ENCODE data around the gene VMP1. TPM values are rescaled to one million over a fixed set of nuclear protein-coding genes. Genes with fewer than 3 reads are reported as not detected.
A peak's percentile ranks its signal among the peaks of the same experiment; 100 is the strongest.

VMP1 gene
- polyA plus RNA-seq, 1 experiment, result 105 TPM

DNA sequence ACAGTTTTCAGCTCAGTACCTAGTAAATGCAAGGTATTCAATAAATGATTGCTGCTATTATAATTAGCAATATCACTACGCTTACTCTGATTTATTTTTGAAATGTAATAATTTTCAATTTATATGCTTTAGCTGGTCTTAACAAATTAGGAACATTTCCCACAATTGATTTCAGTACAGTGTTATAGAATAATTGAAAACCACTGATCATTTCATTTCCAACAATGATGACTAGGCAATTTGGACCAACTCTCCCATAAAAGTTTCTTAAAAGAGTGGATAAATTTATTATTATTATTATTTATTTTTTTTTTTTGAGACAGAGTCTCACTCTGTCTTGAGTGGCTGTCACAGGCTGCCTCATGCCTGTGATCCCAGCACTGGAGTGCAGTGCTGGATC lies 41.1 kb downstream of the VMP1 start:
- no peak for DNase-seq (ENCODE audit: low read depth)
- ChIA-PET CTCF (interaction anchor here (3.6 kb wide), 1 partner anchor 100 kb away, joined by 18 read pairs; no protein-coding TSS in a partner anchor), POLR2A (no interaction called here)
- Histone ChIP-seq H3K27me3 (ENCODE audit: control insufficient read depth, insufficient read depth, low read length) (no peaks in the 10 kb centered on the region), H3K36me3 (ENCODE audit: control insufficient read depth, insufficient read depth, low read length) (no peaks in the 10 kb centered on the region), H3K4me3 (ENCODE audit: low read depth, low read length) (no peak overlapping the region)
- TF ChIP-seq, protein P1, sequence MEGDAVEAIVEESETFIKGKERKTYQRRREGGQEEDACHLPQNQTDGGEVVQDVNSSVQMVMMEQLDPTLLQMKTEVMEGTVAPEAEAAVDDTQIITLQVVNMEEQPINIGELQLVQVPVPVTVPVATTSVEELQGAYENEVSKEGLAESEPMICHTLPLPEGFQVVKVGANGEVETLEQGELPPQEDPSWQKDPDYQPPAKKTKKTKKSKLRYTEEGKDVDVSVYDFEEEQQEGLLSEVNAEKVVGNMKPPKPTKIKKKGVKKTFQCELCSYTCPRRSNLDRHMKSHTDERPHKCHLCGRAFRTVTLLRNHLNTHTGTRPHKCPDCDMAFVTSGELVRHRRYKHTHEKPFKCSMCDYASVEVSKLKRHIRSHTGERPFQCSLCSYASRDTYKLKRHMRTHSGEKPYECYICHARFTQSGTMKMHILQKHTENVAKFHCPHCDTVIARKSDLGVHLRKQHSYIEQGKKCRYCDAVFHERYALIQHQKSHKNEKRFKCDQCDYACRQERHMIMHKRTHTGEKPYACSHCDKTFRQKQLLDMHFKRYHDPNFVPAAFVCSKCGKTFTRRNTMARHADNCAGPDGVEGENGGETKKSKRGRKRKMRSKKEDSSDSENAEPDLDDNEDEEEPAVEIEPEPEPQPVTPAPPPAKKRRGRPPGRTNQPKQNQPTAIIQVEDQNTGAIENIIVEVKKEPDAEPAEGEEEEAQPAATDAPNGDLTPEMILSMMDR (IDR thresholded peaks at IDR 0.05; ENCODE audit: insufficient read depth, low read depth, low read length), result no peak

DNA sequence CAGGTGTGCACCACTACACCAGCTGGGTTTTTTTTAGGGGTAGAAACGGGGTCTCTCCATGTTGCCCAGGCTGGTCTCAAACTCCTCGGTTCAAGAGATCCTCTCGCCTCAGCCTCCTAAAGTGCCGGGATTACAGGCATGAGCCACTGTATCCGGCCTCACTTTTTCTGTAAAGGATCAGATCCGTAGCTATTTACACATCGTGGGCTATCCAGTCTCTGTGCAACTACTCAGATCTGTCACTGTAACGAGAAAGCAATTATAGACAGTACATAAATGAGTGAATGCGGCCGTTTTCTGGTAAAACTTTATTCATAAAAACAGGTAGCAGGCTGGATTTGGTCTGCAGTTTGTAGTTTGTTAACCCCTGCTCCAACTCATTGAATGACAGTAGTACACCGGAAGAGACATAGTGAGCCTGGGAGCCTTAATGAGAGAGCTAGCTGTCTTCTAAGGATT lies 44.5 kb downstream of the VMP1 start:
- no peak overlapping the region for H3K4me3 ChIP-seq (ENCODE audit: low read depth, low read length)
- DNase-seq (ENCODE audit: low read depth), result no peak
- CTCF ChIA-PET, result interaction anchor here (0.6 to 3.6 kb wide), 10 partner anchors 31 to 305 kb away, joined by 3 to 21 read pairs (median 4); no protein-coding TSS in a partner anchor
- H3K36me3 ChIP-seq (ENCODE audit: control insufficient read depth, insufficient read depth, low read length), result no peaks in the 10 kb centered on the region
- no peaks in the 10 kb centered on the region for H3K27me3 ChIP-seq (ENCODE audit: control insufficient read depth, insufficient read depth, low read length)
- POLR2A ChIA-PET, result interaction anchor here (1.2 to 3.8 kb wide), 4 partner anchors 86 to 107 kb away, joined by 6 to 35 read pairs (median 32); no protein-coding TSS in a partner anchor
- TF ChIP-seq, protein P1 (IDR thresholded peaks at IDR 0.05; ENCODE audit: insufficient read depth, low read depth, low read length), result no peak

DNA sequence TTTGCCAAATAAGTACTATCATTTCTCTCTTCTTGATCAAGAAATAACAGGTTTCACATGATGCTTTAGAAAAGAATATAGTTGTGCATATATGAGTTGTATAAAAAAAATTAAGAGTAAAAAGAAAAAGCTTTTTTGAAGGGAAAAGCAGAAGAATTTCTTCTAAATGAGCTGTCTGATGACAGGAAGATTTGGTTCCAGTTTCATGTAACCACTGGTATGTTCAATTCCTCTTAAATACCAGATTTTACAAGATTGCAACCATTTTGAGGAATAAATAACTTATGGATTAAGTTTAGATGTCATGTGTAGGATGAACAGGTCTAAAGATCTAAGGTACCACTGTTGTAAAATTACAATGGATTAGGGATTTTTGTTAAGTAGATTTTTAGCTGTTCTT lies 45.0 kb downstream of the VMP1 start:
- CTCF ChIA-PET, result interaction anchor here (0.6 to 3.6 kb wide), 11 partner anchors 30 to 305 kb away, joined by 3 to 21 read pairs (median 3); no protein-coding TSS in a partner anchor
- Histone ChIP-seq H3K4me3 (ENCODE audit: low read depth, low read length) (no peak overlapping the region), H3K27me3 (ENCODE audit: control insufficient read depth, insufficient read depth, low read length) (no peaks in the 10 kb centered on the region), H3K36me3 (ENCODE audit: control insufficient read depth, insufficient read depth, low read length) (no peaks in the 10 kb centered on the region)
- TF ChIP-seq, protein P1 (IDR thresholded peaks at IDR 0.05; ENCODE audit: insufficient read depth, low read depth, low read length), result no peak
- POLR2A ChIA-PET, result interaction anchor here (1.2 to 3.8 kb wide), 4 partner anchors 85 to 107 kb away, joined by 6 to 35 read pairs (median 32); no protein-coding TSS in a partner anchor
- no peak for DNase-seq (ENCODE audit: low read depth)

DNA sequence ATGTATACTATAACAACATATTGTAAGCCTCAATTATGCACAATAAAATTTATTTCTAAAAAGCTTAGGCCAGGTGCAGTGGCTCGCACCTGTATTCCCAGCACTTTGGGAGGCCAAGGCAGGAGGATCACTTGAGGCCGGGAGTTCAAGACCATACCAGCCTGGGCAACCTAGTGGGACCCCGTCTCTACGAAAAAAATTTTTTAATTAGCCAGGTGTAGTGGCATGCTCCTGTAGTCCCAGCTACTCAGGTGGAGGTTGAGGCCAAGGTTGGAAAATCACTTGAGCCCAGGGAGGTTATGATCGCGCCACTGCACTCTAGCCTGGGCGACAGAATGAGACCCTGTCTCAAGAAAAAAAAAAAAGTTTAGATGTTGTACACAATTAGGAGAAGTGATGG lies 45.5 kb downstream of the VMP1 start:
- CTCF ChIA-PET, result interaction anchor here (0.6 to 3.6 kb wide), 17 partner anchors 30 to 287 kb away, joined by 3 to 21 read pairs (median 4); no protein-coding TSS in a partner anchor
- POLR2A ChIA-PET, result interaction anchor here (0.8 to 3.8 kb wide), 7 partner anchors 21 to 106 kb away, joined by 3 to 45 read pairs (median 31); no protein-coding TSS in a partner anchor
- TF ChIP-seq, protein P1 (IDR thresholded peaks at IDR 0.05; ENCODE audit: insufficient read depth, low read depth, low read length), result no peak

DNA sequence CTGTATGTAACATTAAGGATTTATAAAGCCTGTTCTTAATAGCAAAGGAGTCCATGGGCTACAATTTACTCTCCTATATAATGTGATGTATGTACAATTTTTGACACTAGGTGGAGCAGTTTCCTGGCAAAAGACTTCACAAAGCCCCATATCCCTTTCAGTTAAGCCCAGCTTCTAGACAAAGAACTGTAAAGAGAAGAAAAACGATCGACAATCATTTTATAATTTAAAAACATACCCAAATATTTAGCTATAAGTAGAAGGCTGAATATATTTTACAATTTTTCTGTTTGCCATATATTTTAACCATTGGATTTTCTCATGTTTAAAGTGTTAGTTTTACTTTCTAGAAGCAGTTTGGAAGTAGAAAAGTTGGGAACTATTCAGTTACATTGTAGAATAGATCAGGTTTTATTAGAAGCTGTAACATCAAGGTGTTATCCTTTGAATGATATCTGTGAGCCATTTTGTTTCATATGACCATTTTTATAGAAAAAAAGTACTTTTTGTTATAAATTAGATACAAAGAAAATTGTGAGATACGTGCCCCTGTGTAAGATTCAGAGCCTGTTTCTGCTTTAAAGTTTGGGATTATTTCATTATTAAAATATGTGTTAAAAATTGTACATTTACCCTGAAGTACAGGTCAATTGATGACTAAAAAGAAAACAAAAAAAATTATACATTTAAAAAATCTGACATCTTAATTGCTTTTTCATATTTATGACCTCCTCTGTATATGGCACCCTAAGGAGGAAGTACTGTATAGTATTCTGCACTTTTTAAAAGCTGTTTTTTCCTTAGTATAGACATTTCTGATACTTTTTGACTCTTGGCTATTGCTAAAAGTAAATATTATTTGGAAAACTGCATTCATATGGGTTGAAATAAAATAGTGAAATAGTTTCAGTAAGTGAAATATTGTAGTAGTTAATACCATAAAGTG lies 46.3 kb downstream of the VMP1 start:
- H3K27me3 ChIP-seq (ENCODE audit: control insufficient read depth, insufficient read depth, low read length), result no peaks in the 10 kb centered on the region
- H3K4me3 ChIP-seq (ENCODE audit: low read depth, low read length), result 0 out of 2 replicates have a peak overlapping the region, but pooled peaks have one; percentile 13
- DNase-seq (ENCODE audit: low read depth), result peak; percentile 66
- no peaks in the 10 kb centered on the region for H3K36me3 ChIP-seq (ENCODE audit: control insufficient read depth, insufficient read depth, low read length)
- CTCF ChIA-PET, result interaction anchor here (0.8 to 3.6 kb wide), 19 partner anchors 12 to 170 kb away, joined by 3 to 21 read pairs (median 4); no protein-coding TSS in a partner anchor
- POLR2A ChIA-PET, result interaction anchor here (0.6 to 3.8 kb wide), 9 partner anchors 20 to 106 kb away, joined by 3 to 45 read pairs (median 8); no protein-coding TSS in a partner anchor
- TF ChIP-seq, protein P1 (IDR thresholded peaks at IDR 0.05; ENCODE audit: insufficient read depth, low read depth, low read length), result peak; percentile 54

More for the DNA sequence above, 45.5 kb downstream of the VMP1 start:
- no peaks in the 10 kb centered on the region for H3K36me3 ChIP-seq (ENCODE audit: control insufficient read depth, insufficient read depth, low read length)
- no peak overlapping the region for H3K4me3 ChIP-seq (ENCODE audit: low read depth, low read length)
- H3K27me3 ChIP-seq (ENCODE audit: control insufficient read depth, insufficient read depth, low read length), result no peaks in the 10 kb centered on the region
- DNase-seq (ENCODE audit: low read depth), result no peak
